Measurements from ENCODE around the gene GYG1.
A peak's percentile ranks its signal among the peaks of the same experiment; 100 is the strongest.

Gene GYG1

GRCh38 chr3:148990236-148990635 lies 1.1 kb upstream of the GYG1 start:
- no peak for DNase-seq

- peak; percentile 37 for DNase-seq
Observed at GRCh38 chr3:148992027-148992634, 791 bp downstream of the GYG1 start.

- DNase-seq = no peak
Observed at GRCh38 chr3:148992635-148993255, 1.4 kb downstream of the GYG1 start.

- DNase-seq = no peak
Observed at GRCh38 chr3:148997623-148998022, 6.3 kb downstream of the GYG1 start.

GRCh38 chr3:148998297-148998696 lies 7.0 kb downstream of the GYG1 start:
- no peak for DNase-seq

GRCh38 chr3:148998715-148999423 lies 7.5 kb downstream of the GYG1 start:
- DNase-seq = no peak

- no peak for DNase-seq
Observed at GRCh38 chr3:148999806-149000205, 8.5 kb downstream of the GYG1 start.

GRCh38 chr3:149000206-149000745 lies 8.9 kb downstream of the GYG1 start:
- DNase-seq = peak; percentile 9

- DNase-seq = no peak
Observed at GRCh38 chr3:149001727-149002126, 10.4 kb downstream of the GYG1 start.

- DNase-seq = no peak
Observed at GRCh38 chr3:149003653-149004305, 12.4 kb downstream of the GYG1 start.

GRCh38 chr3:149004622-149005021 lies 13.3 kb downstream of the GYG1 start:
- no peak for DNase-seq

- no peak for DNase-seq
Observed at GRCh38 chr3:149005416-149005815, 14.1 kb downstream of the GYG1 start.

- no peak for DNase-seq
Observed at GRCh38 chr3:149007567-149008257, 16.4 kb downstream of the GYG1 start.

- no peak for DNase-seq
Observed at GRCh38 chr3:149009732-149010131, 18.4 kb downstream of the GYG1 start.

GRCh38 chr3:149010504-149010951 lies 19.2 kb downstream of the GYG1 start:
- no peak for DNase-seq

GRCh38 chr3:149010966-149011365 lies 19.6 kb downstream of the GYG1 start:
- no peak for DNase-seq

- no peak for DNase-seq
Observed at GRCh38 chr3:149011676-149012075, 20.3 kb downstream of the GYG1 start.

GRCh38 chr3:149013726-149014125 lies 22.4 kb downstream of the GYG1 start:
- no peak for DNase-seq

GRCh38 chr3:149015393-149015792 lies 24.1 kb downstream of the GYG1 start:
- DNase-seq = no peak

GRCh38 chr3:149016242-149016641 lies 24.9 kb downstream of the GYG1 start:
- no peak for DNase-seq

- peak; percentile 18 for DNase-seq
Observed at GRCh38 chr3:149016669-149017541, 25.6 kb downstream of the GYG1 start.

- DNase-seq = no peak
Observed at GRCh38 chr3:149018247-149018646, 26.9 kb downstream of the GYG1 start.
